ENCODE data around the gene EYS.

EYS gene

DNA sequence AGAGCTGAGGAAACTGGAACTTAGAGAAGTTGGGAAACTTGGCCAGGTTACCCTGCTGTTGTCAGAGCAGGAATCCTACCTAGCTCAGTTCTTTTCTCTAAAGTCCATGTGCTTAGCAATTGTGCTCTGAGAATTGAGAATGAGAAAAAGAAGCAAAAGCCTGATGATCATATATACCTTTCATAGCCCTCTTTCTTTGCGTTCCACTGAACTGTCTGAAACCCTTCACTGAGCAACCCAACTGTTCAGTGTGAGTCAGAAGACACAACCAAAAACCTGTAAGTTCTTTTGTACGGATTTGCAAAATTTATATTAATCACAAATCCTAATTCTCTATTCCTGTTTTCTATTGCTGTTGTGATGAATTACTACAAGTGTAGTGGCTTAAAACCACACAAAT, 1990.9 kb downstream of the EYS start:
- H3K27ac ChIP-seq, result no peak overlapping the region
- TF ChIP-seq, protein P1, sequence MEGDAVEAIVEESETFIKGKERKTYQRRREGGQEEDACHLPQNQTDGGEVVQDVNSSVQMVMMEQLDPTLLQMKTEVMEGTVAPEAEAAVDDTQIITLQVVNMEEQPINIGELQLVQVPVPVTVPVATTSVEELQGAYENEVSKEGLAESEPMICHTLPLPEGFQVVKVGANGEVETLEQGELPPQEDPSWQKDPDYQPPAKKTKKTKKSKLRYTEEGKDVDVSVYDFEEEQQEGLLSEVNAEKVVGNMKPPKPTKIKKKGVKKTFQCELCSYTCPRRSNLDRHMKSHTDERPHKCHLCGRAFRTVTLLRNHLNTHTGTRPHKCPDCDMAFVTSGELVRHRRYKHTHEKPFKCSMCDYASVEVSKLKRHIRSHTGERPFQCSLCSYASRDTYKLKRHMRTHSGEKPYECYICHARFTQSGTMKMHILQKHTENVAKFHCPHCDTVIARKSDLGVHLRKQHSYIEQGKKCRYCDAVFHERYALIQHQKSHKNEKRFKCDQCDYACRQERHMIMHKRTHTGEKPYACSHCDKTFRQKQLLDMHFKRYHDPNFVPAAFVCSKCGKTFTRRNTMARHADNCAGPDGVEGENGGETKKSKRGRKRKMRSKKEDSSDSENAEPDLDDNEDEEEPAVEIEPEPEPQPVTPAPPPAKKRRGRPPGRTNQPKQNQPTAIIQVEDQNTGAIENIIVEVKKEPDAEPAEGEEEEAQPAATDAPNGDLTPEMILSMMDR (conservative IDR thresholded peaks at IDR 0.05), result no peak
- TF ChIP-seq ZFX (IDR thresholded peaks at IDR 0.05), result no peak

- H3K27ac ChIP-seq, result no peak overlapping the region
- TF ChIP-seq, protein P1 (conservative IDR thresholded peaks at IDR 0.05), result no peak
- no peak for TF ChIP-seq ZFX (IDR thresholded peaks at IDR 0.05)
Measured at GRCh38 chr6:63714091-63714490, 1992.9 kb downstream of the EYS start.

GRCh38 chr6:63713332-63713731, 1993.7 kb downstream of the EYS start:
- no peak for TF ChIP-seq ZFX (IDR thresholded peaks at IDR 0.05)
- TF ChIP-seq, protein P1 (conservative IDR thresholded peaks at IDR 0.05), result no peak
- H3K27ac ChIP-seq, result no peak overlapping the region

DNA sequence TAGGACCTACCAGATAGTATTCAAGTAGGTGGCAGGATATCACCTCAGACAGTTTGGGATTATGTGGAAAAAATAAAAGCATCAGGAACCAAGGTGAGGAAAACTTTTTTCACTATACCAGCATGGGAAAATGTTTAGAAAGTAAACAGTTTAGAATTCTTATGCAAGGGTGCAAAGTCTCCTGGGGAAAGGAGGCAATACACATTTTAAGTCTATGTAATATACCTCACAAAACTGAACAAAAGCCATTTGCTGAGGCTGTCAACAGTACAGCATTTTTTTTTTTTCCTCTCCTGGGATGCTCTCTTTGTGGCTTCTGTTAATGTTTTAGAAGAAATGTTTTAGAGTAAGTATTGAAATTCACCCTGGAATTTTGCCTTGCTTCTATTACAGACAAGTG, 1997.9 kb downstream of the EYS start:
- TF ChIP-seq ZFX (IDR thresholded peaks at IDR 0.05), result no peak
- TF ChIP-seq, protein P1 (conservative IDR thresholded peaks at IDR 0.05), result no peak
- no peak overlapping the region for H3K27ac ChIP-seq

GRCh38 chr6:63708631-63709030, 1998.4 kb downstream of the EYS start:
- TF ChIP-seq, protein P1 (conservative IDR thresholded peaks at IDR 0.05), result no peak
- no peak for TF ChIP-seq ZFX (IDR thresholded peaks at IDR 0.05)
- no peak overlapping the region for H3K27ac ChIP-seq

DNA sequence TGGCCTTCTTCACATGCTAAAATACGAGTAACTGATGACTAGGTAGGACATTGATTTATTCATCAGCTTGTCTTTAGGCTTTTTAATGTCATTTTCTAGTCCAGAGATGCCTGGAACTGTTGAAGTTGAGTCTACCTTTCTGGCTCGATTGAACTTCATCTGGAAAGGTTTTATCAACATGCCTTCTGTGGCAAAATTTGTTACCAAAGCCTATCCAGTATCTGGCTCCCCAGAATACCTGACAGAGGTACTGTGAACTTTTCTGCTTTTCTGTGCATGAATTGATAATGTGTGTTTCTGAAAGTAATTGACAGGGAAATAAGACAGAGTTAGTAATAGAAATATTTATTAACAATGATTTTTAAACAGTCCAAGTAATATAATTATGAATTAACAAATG, 2000.4 kb downstream of the EYS start:
- no peak overlapping the region for H3K27ac ChIP-seq
- TF ChIP-seq, protein P1 (conservative IDR thresholded peaks at IDR 0.05), result no peak
- TF ChIP-seq ZFX (IDR thresholded peaks at IDR 0.05), result no peak

DNA sequence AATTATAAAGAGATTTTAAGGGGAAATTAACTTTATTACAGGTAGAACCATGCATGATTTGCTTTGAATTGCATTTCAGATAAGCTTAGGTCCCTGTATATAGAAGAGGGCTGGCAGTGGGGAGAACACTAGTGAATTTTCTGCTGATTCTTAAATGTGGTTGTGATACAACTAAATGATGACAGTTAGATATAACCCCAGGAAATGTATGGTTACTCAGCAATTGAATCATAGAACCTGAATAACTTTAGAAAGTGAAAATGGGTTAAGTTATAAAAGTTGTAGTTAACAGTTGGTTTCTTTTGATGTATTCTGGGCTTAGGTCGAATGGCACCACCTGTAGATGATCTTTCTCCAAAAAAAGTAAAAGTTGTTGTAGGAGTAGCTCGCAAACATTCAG, 2001.3 kb downstream of the EYS start:
- TF ChIP-seq ZFX (IDR thresholded peaks at IDR 0.05), result no peak
- TF ChIP-seq, protein P1 (conservative IDR thresholded peaks at IDR 0.05), result no peak
- no peak overlapping the region for H3K27ac ChIP-seq

Data from C4-2B (cell line).